ENCODE results near the gene BEST2.
A peak's percentile ranks its signal among the peaks of the same experiment; 100 is the strongest.
"Not testable (repeated sequence)": the region's sequence is repeated elsewhere in the genome, so short reads cannot be mapped to it uniquely, and the experiment has no call there.

Gene BEST2

DNA sequence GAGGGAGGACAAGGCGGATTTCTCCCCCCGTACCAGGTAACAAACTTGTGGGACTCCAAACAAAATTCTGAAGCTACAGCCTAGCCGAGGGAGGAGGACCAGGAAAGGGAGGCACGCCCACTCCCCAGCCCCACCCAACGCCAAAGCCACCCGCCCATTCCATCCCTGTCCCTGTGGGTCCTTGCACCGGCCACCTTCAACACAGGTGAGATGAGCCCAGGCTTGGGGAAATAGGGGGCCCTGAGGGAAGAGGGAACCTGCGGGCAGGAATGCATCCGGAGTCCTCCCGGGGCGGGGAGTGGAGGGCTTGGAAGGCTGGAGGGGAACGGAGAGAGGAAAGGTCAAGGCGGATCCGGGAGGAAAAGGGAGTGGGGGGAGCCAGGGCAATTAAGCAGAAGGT, at the start of gene BEST2:
Gene BEST2 (plus strand): TSS at position 157 of the 400 bp plus-strand sequence. CDS start 802 bp downstream, outside the sequence.
- DNase-seq (ENCODE audit: low spot score) (no peak), FAIRE-seq (no peak)

DNA sequence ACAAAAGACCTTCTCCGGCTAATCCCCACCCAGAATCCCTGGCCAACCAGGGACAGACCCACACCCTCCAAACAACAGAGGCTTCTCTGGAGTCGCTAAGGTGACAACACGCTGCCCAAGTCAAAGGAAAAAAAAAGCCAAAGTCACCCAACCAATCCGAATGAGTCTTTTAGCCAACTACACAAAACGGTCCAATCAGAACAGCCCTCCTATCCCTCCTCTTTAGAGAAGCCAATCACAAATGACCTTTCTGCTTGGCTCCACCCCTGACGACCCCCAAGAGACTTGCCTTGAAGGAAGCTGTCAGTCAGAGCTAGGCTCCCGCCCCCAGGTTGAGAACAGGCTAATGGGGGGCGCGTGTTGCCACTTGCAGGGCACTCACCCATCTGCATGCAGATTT, 48.5 kb upstream of the BEST2 start:
- no peak for FAIRE-seq
- peak; percentile 37 for DNase-seq (ENCODE audit: low spot score)

DNA sequence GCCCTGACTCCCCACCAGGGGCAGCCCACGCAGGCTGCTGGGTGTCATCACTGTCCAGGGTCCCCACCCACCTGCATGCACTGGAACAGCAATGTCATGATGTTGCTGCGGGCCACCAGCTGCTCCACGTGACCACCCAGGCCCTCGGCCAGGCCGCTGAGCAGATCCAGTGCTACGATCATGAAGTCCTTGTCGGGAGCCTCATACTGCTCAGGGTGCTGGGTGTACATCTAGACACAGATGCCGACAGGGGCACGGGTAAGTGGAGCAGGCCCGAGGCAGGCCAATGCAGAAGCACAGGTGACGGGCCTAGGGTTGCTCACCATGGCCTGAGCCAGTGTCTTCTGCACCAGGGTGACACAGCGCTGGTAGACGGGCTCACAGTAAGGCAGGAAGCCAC, 46.4 kb upstream of the BEST2 start:
- FAIRE-seq, result no peak
- no peak for DNase-seq (ENCODE audit: low spot score)

DNA sequence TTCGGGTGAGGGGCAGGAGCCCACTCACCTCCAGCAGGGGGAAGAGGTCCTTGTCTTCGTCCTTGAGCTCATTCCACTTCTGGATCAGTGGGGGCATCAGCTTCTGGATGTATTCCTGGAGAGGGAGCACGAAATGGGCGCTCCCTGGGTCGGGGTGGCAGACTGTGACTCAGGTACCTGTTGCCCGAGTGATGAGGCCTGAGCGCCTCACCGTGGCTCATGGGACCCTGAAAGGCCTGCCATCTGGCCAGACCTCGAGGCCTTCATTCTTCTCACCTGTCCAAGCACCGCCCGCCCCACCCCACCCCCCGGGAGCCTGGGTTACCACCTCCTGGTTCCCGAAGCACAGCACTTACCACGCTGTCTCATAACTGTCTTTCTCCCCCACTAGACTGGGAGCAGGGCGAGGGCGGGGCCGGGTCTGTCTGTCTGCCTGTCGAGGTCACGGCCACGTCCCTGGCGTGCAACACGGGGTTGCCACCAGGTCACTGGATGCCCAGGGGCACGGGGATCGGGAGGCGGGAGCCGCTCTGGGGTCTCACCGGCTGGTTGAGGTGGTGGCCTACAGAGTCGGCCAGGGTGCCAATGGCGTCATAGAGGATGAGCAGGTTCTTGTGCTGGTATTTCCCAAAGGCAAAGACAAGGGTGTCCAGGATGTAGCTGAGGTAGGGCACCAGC, 45.8 kb upstream of the BEST2 start:
- FAIRE-seq (no peak), DNase-seq (ENCODE audit: low spot score) (no peak)

DNA sequence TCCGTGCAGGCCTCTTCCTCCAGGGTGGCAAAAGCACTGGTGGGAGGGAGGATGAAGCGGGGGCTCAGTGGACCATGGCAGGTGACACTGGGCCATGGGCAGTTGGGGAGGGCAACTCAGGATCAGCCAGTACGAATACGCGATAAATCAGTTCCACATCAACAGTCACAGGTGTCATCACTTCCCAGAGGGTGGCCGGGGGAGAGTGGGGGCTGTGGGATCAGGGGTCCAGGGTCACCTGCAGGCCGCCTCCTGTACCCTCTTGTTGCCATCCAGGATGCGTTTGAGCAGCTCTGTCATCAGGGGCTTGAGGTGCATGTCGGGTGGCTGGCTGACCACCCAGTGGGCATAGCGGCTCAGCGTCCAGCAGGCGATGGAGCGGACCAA, 45.3 kb upstream of the BEST2 start:
- DNase-seq (ENCODE audit: low spot score) (no peak), FAIRE-seq (no peak)

DNA sequence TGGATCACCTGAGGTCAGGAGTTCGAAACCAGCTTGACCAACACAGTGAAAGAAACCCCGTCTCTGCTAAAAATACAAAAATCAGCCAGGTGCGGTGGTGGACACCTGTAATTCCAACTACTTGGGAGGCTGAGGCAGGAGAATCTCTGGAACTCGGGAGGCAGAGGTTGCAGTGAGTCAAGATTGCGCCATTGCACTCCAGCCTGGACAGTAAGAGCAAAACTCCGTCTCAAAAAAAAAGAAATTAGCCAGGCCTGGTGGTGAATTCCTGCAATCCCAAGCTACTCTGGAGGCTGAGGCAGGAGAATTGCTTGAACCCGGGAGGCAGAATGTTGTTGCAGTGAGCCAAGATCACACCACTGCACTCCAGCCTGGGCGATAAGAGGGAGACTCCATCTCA, 43.0 kb upstream of the BEST2 start:
- DNase-seq (ENCODE audit: low spot score) (no peak), FAIRE-seq (no peak)

DNA sequence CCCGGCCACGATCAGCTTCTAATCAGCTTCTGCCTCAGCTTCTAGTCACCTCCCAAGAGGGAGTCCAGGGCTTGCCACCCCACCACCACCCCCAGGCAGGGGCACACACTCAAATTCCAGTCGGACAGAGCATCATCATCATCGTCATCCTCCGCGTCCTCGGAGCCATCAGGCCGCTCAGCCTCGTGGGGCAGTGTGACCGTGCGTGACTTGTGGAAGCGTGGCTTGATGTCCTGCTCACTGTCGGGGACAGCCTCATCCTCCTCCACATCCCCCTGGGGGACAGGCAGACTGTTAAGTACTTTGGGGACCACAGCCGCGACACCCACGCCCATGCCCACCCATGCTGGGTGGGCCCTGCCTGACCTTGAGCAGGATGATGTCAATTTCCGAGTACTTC, 40.4 kb upstream of the BEST2 start:
- FAIRE-seq (no peak), DNase-seq (ENCODE audit: low spot score) (no peak)

DNA sequence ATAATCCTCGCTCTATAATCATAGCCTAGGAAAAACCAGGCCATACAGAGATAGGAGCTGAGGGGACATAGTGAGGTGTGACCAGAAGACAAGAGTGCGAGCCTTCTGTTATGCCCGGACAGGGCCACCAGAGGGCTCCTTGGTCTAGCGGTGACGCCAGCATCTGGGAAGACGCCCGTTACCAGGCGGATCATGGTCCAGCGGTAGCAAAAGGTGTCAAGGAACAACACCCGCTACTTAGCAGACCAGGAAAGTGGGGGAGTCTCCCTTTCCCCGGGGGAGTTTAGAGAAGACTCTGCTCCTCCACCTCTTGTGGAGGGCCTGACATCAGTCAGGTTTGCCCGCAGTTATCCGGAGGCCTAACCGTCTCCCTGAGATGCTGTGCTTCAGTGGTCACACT, 39.5 kb upstream of the BEST2 start:
- FAIRE-seq; DNase-seq (ENCODE audit: low spot score): not testable (repeated sequence)

DNA sequence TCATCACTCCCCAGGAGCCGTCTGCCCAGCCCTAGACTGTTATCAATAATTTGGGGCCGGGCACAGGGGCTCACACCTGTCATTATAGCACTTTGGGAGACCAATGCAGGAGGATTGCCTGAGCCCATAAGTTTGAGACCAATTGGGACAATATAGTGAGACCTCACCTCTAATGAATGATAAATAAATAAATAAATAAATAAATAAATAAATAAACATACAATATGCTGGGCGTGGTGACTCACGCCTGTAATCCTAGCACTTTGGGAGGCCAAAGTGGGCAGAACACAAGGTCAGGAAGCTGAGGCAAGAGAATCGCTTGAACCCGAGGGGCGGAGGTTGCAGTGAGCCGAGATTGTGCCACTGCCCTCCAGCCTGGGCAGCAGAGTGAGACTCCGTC, 38.3 kb upstream of the BEST2 start:
- DNase-seq (ENCODE audit: low spot score); FAIRE-seq: not testable (repeated sequence)

DNA sequence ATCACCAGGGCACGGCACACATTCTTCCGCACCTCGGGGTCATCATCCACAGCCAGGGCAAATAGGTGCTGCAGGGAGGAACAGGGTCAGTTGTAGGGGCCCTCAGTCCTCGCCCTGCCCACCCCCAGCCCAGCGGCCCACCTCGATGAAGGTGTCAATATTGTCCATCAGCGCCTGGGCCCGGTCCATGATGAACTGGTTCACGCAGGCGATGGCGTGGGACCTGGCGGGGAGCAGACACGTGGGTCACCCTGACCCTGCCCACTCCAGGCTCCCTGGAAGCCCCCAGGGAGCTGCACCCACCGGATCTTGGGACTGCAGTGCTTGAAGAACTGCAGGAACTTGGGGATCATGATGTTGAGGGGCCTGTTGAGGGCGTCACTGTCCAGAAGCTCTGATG, 36.5 kb upstream of the BEST2 start:
- no peak for DNase-seq (ENCODE audit: low spot score)
- FAIRE-seq, result no peak

DNA sequence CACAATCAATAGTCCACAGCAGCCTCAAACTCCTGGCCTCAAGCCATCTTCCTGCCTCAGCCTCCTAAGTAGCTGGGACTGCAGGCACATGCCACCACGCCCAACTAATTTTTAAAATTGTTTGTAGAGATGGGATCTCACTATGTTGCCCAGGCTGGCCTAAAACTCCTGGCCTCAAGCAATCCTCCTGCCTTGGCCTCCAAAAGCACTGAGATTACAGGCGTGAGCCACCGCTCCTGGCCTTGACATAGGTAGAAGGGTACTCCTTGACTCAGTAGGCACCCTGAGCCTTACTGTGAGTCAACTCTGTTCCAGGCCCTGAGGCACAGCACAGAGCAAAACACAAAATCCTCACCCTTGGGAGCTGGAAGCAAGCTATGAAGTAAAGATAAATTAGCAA, 35.7 kb upstream of the BEST2 start:
- FAIRE-seq (no peak), DNase-seq (ENCODE audit: low spot score) (no peak)

DNA sequence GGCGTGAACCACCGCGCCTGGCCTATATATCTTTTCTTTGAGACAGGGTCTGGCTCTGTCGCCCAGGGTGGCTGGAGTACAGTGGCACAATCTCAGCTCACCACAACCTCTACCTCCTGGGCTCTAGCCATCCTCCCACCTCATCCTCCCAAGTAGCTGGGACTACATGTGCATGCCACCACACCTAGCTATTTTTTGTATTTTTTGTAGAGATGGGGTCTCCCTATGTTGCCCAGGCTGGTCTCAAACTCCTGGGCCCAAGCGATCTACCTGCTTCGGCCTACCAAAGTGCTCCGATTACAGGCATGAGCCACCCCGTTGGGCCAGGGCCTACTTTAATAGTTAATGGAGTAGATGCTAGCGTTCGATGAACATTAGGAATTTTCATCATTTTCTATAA, 31.3 kb upstream of the BEST2 start:
- DNase-seq (ENCODE audit: low spot score) (no peak), FAIRE-seq (no peak)

DNA sequence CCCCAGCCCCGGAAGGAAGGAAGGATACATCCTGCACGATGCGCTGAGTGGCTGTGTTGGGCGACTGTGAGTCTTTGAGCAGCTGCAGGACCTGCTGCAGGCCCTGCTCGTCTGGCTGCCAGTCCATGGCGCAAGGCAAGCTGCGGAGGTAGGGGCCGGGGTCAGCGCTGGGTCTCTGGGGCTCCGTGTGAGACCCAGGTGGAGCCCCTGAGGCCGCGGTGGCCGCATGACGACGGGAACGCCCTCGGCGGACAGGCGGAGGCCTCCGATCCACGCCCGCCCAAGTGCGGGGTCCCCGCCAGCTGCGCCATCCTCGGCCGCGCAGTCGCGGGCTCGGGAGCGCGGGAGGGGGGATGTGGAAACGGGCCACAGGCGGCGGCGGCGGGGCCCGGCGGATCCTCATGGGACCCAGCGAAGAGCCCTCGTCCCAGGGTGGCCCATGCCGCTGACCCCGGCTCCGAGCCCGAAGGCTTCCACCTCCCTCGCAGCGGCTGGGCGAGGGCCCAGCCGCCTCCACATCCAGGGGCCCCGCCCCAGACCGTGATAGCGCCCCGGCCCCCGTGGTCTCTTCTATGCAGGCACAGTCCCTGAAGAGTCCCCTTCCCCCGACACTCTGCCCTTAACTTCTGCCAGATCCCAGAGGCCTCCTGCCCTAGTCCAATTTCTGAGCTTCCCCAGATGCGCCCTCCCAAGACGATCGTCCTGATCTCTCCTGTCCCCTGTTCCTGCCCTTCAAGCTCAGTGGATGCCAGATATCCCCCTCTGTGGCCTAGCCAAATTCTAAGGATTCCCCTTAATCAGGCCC, 30.5 kb upstream of the BEST2 start:
- no peak for FAIRE-seq

DNA sequence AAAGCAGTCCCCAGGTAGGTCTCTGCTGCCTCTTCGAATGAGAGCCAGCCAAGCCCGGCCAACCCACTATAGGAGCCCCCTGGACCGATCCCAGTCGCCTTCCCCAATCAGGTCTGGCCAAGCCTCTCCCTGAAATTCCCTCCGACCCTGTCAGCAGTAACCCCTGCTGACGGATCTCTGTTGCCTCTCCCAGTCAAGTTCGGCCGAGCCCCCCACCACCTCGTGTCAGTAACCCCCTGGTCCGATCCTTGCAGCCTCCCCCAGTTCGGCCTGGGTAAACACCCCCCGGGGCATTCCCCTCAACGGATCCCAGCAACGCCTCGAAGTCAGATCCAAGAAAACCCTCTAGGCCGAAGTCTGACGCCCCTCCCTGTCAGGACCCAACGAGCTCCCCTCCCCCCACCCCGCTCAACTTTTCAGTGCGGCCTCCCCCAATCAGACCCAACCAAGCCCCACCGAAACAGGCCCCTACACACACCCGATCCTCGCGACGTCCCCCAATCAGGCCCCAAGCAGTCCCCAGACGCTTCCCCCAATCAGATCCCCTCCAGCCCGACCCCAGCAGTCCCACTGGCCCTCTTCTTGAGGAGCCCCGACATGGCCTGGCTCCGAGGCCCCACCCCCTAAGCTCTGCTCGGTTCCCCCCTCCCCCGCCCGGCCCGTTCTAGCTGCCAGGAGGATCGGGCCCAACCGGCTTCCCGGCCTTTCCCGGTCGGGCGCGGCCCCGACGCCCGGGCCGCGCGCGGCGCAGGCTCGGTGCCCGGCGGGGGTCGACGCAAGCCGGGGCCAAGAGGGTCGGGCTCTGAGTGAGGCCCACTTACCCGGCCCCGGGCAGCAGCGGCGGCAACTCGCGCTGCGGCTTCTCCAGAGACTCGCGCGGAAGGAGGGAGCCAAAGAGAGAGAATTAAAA, 29.7 kb upstream of the BEST2 start:
- DNase-seq (ENCODE audit: low spot score), result peak; percentile 20
- FAIRE-seq, result no peak

More for the DNA sequence above, 30.5 kb upstream of the BEST2 start:
- DNase-seq (ENCODE audit: low spot score), result no peak

DNA sequence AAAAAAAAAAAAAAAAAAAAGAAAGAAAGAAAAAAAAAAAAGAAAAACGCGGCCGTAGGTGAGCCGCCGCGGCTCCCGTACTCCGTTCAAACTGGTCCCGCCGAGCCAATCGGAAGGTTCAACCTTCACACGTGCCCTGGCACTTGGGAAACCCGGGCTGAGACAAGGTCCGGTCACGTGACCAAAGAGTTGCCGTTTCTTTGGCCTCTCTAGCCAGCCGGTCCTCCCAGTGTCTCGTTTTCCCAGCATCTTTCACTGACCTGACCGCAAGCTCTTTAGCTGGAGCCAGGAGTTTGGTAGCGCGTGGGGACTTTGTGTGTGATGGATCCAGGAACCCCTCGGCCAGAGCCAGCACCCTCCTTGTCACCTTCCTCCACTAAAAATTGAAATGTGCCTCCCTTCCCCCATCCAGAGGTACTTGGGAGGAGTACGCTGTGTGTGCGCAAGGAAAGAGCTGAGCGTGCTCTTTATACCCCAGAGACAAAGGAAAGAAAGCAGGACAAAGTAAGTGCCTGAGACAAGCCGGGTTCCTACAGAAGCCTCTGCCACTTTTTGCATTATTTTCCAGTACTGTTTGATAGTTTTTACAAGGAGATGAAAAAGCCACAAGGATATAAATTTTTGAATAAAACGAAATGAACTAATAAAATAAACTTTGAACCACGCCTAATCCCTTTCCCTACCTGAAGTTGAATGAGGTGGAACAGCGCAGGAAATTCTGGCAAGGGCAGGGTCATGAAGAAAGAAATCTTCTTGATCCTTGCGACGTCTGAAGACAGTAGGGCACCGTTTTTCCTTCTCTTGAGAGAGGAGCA, 28.8 kb upstream of the BEST2 start:
- peak; percentile 89 for FAIRE-seq

DNA sequence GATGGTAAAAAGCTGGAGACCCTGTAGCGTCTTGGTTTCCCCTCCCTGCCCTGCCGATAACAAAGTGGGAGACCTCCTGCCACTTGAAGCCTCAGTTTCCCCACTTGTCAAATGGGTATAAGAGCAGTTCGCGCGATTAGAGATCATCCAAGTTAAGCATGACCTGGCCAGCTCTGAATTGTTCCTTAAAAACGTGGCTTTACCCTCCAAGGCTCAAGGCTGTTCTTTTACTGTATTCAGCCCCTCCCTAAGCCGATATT, 28.3 kb upstream of the BEST2 start:
- FAIRE-seq (no peak), DNase-seq (ENCODE audit: low spot score) (peak; percentile 8)

More for the DNA sequence above, 28.8 kb upstream of the BEST2 start:
- peak; percentile 95 for DNase-seq (ENCODE audit: low spot score)

DNA sequence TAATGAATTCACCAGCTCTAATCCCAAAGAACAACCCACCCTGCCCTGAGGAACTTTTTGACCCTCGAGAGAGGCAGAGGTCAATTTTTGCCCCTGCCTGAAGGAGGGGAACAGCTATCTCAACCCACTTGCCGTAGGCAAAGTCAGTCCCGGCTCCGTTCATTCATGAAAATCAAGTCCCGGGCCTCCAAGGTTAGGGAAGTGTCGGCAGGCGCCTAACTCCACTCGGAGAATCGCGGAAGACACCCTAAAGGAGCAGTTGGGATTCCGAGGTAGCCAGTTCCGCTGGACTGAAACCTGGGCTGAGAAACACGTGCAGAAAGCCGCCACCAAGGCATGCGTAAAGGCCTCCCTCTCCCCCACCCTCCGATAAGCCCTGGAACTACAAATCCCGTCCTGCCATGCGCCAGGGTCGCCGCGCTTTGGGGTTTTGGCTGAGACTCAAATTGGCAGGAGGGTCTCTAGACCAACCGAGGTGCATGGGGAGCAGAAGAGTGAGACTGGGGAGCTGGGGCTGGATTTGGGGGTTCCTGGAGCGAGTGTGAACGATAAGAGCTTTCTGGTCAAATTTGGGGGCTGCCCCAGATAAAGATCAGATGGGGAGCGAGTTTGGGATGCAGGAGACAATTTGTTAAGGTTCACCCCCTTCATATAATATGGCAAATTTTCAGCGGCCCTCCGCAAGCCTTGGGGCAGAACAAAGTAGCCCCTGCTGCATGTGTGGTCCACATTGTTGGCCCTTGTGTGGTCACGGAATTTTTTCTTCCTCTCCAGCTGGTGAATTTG, 27.8 kb upstream of the BEST2 start, which contains the start of gene TNPO2:
Gene TNPO2 (minus strand): TSS at position 292 of the 786 bp plus-strand sequence. CDS start 2,955 bp downstream, outside the sequence.
- FAIRE-seq, result no peak
- peak; percentile 56 for DNase-seq (ENCODE audit: low spot score)

DNA sequence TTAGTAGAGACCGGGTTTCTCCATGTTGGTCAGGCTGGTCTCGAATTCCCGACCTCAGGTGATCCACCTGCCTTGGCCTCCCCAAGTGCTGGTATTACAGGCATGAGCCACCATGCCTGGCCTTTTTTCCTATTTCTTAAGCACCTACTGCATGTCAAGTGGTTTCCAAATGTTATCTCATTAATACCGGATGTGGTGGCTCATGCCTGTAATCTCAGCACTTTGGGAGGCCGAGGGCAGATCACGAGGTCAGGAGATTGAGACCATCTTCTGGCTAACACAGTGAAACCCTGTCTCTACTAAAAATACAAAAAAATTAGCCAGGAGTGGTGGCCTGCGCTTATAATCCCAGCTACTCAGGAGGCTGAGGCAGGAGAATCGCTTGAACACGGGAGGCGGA, 26.0 kb upstream of the BEST2 start:
- not testable (repeated sequence) for DNase-seq (ENCODE audit: low spot score); FAIRE-seq

DNA sequence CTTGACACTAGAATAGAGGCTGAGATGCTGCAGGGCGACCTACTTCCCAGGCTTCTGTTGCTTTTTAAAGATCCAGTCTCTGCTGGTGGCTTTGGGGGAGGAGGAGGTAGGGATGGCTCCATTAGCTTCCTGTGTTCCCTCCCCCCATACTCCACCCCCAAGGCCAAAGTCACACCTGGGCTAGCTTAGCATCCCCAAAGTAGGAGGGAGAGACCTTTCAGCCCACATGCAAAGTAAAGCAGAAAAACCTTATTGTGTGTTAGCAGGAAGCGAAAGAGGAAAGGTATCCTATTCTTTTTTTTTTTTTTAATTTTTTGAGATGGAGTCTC, 24.6 kb upstream of the BEST2 start:
- DNase-seq (ENCODE audit: low spot score) (no peak), FAIRE-seq (no peak)

DNA sequence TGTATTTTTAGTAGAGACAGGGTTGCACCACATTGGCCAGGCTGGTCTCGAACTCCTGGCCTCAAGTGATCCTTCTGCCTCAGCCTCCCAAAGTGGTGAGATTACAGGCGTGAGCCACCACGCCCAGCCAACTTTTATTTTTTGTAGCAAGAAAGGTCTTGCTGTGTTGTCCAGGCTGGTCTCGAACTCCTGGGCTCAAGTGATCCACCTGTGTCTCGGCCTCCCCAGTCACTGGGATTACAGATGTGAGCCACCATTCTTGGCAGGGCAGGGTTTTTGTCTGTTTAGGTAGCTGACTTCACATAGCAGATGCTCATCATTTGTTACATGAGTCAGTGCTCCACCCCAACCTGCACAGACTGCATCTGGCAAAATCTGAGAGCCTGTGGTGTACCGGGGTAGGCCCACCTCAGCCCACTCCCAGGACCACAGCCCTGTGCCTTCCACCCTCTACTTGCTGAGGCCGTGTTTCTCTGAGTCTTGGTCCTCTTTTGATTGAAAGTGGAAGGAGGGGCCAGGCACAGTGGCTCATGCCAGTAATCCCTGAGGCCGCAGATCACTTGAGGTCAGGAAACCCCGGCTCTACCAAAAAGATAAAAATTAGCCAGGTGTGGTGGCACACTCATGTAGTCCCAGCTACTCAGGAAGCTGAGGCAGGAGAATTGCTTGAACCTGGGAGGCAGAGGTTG, 23.7 kb upstream of the BEST2 start:
- DNase-seq (ENCODE audit: low spot score) (peak; percentile 18), FAIRE-seq (no peak)
